D341Med (cell line): ENCODE results near the gene LASP1NB.
A peak's percentile ranks its signal among the peaks of the same experiment; 100 is the strongest.
"Not testable (repeated sequence)": the region's sequence is repeated elsewhere in the genome, so short reads cannot be mapped to it uniquely, and the experiment has no call there.

Experiments used
- DNase-seq: peaks from one replicate; pipeline ENCODE4 v3.0.0; 2012; ENCODE audit warnings: low spot score

The LASP1NB gene

GRCh38 chr17:38897176-38897575, 28.2 kb upstream of the LASP1NB start:
- no peak for DNase-seq

- no peak for DNase-seq
Observed at GRCh38 chr17:38897671-38898290, 27.6 kb upstream of the LASP1NB start.

- DNase-seq, result no peak
Observed at GRCh38 chr17:38898291-38898679, 27.1 kb upstream of the LASP1NB start.

GRCh38 chr17:38898812-38899348, 26.5 kb upstream of the LASP1NB start:
- no peak for DNase-seq

- DNase-seq, result no peak
Observed at GRCh38 chr17:38899421-38899820, 26.0 kb upstream of the LASP1NB start.

- no peak for DNase-seq
Observed at GRCh38 chr17:38900978-38901656, 24.3 kb upstream of the LASP1NB start.

GRCh38 chr17:38903404-38903803, 22.0 kb upstream of the LASP1NB start:
- DNase-seq, result no peak

- DNase-seq, result no peak
Observed at GRCh38 chr17:38904892-38905291, 20.5 kb upstream of the LASP1NB start.

- no peak for DNase-seq
Observed at GRCh38 chr17:38905375-38905774, 20.0 kb upstream of the LASP1NB start.

- DNase-seq, result peak; percentile 30
Observed at GRCh38 chr17:38906460-38907228, 18.8 kb upstream of the LASP1NB start.

GRCh38 chr17:38907930-38908675, 17.3 kb upstream of the LASP1NB start:
- DNase-seq, result peak; percentile 41

GRCh38 chr17:38908676-38909181, 16.7 kb upstream of the LASP1NB start:
- peak; percentile 35 for DNase-seq

- no peak for DNase-seq
Observed at GRCh38 chr17:38910325-38910724, 15.1 kb upstream of the LASP1NB start.

- peak; percentile 45 for DNase-seq
Observed at GRCh38 chr17:38911081-38911730, 14.2 kb upstream of the LASP1NB start.

GRCh38 chr17:38911731-38912081, 13.7 kb upstream of the LASP1NB start:
- not testable (repeated sequence) for DNase-seq

GRCh38 chr17:38912221-38912813, 13.1 kb upstream of the LASP1NB start:
- peak; percentile 69 for DNase-seq

GRCh38 chr17:38914741-38915638, 10.4 kb upstream of the LASP1NB start:
- peak; percentile 36 for DNase-seq

- DNase-seq, result peak; percentile 31
Observed at GRCh38 chr17:38915639-38915995, 9.8 kb upstream of the LASP1NB start.

- no peak for DNase-seq
Observed at GRCh38 chr17:38916771-38917170, 8.6 kb upstream of the LASP1NB start.

- DNase-seq, result no peak
Observed at GRCh38 chr17:38917259-38917658, 8.2 kb upstream of the LASP1NB start.
